NT2/D1 (cell line): ENCODE results near the gene METTL9.
A peak's percentile ranks its signal among the peaks of the same experiment; 100 is the strongest.
"Not testable (repeated sequence)": the region's sequence is repeated elsewhere in the genome, so short reads cannot be mapped to it uniquely, and the experiment has no call there.

Experiments used
- DNase-seq: peaks from one replicate; pipeline ENCODE4 v3.0.0-alpha.2; 2011; ENCODE audit warnings: low read depth, low spot score
- H3K27me3 ChIP-seq: 2 replicates; pipeline ENCODE4 v1.6.0; 2011; ENCODE audit warnings: mild to moderate bottlenecking; ENCODE audit not compliant: insufficient read length, insufficient read depth
- H3K36me3 ChIP-seq: 2 replicates; pipeline ENCODE4 v1.6.1; 2011; ENCODE audit warnings: mild to moderate bottlenecking, low read length, mixed read lengths; ENCODE audit not compliant: insufficient read depth, insufficient read length
- H3K4me1 ChIP-seq: 2 replicates; pipeline ENCODE4 v1.5.1; 2011; ENCODE audit not compliant: insufficient read depth, insufficient read length
- H3K4me3 ChIP-seq: 2 replicates; pipeline ENCODE4 v1.5.1; 2011; ENCODE audit warnings: low read depth; ENCODE audit not compliant: insufficient read length
- H3K9ac ChIP-seq: 2 replicates; pipeline ENCODE4 v1.6.0; 2011; ENCODE audit warnings: low read depth; ENCODE audit not compliant: insufficient read length
- H3K9me3 ChIP-seq: 2 replicates; pipeline ENCODE4 v1.5.1; 2011; ENCODE audit warnings: mild to moderate bottlenecking, low read length; ENCODE audit not compliant: insufficient read depth
- SUZ12 ChIP-seq: IDR thresholded peaks from 2 replicates; pipeline ENCODE4 v1.6.1; 2011; ENCODE audit not compliant: insufficient read length, insufficient read depth; ENCODE audit errors: extremely low read depth
- YY1 ChIP-seq: IDR thresholded peaks from 2 replicates; pipeline ENCODE4 v1.6.1; 2011; ENCODE audit not compliant: insufficient read length, insufficient read depth
- ZNF274 ChIP-seq: IDR thresholded peaks from 2 replicates; pipeline ENCODE4 v1.6.1; 2011; ENCODE audit warnings: mild to moderate bottlenecking, low read depth, low read length

Gene METTL9

GRCh38 chr16:21599122-21600030 is at the start of gene METTL9:
Gene METTL9 (plus strand): TSS chr16:21599577. CDS start chr16:21599734, 157 bp downstream.
- Histone ChIP-seq H3K9ac (peak within 1 kb of the TSS; percentile 98), H3K4me1 (no peaks in the 10 kb centered on the region), H3K4me3 (peak within 1 kb of the TSS; percentile 96), H3K9me3 (no peaks in the 10 kb centered on the region), H3K36me3 (no peaks in the 10 kb centered on the region), H3K27me3 (peaks cover 4% of the 10 kb centered on the region)
- DNase-seq: peak; percentile 97
- TF ChIP-seq YY1: peak; percentile 46
- TF ChIP-seq ZNF274: no peak

- peaks cover 20% of the 10 kb centered on the region for H3K27me3 ChIP-seq
- H3K4me3 ChIP-seq, DNase-seq, H3K4me1 ChIP-seq, H3K9me3 ChIP-seq, H3K9ac ChIP-seq, H3K36me3 ChIP-seq: not testable (repeated sequence)
Observed at GRCh38 chr16:21549975-21550374, 49.4 kb upstream of the METTL9 start.

GRCh38 chr16:21550435-21550834 is 48.9 kb upstream of the METTL9 start:
- not testable (repeated sequence) for H3K4me3 ChIP-seq, H3K9me3 ChIP-seq, H3K9ac ChIP-seq, DNase-seq, H3K36me3 ChIP-seq, H3K4me1 ChIP-seq
- H3K27me3 ChIP-seq: peaks cover 25% of the 10 kb centered on the region

GRCh38 chr16:21551076-21551475 is 48.3 kb upstream of the METTL9 start:
- not testable (repeated sequence) for H3K9ac ChIP-seq, H3K9me3 ChIP-seq, DNase-seq, H3K4me3 ChIP-seq, H3K4me1 ChIP-seq, H3K36me3 ChIP-seq
- H3K27me3 ChIP-seq: peaks cover 28% of the 10 kb centered on the region

DNA sequence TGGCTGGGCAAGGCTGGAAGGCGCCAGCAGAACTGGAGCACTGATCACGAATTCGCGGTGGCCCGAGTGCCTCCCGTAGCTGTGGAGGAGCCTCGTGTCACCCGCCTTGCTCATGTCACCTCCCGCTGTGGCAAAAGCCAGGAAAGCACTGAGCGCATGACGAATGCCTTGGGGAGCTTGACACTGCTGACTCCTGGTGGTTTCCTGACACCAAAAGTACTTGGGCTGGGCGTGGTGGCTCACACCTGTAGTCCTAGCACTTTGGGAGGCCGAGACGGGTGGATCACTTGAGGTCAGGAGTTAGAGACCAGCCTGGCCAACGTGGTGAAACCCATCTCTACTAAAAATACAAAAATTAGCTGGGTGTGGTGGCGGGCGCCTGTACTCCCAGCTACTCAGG is 47.8 kb upstream of the METTL9 start:
- not testable (repeated sequence) for H3K9ac ChIP-seq, H3K36me3 ChIP-seq, H3K9me3 ChIP-seq, H3K4me1 ChIP-seq, H3K4me3 ChIP-seq, DNase-seq
- H3K27me3 ChIP-seq: peaks cover 28% of the 10 kb centered on the region

DNA sequence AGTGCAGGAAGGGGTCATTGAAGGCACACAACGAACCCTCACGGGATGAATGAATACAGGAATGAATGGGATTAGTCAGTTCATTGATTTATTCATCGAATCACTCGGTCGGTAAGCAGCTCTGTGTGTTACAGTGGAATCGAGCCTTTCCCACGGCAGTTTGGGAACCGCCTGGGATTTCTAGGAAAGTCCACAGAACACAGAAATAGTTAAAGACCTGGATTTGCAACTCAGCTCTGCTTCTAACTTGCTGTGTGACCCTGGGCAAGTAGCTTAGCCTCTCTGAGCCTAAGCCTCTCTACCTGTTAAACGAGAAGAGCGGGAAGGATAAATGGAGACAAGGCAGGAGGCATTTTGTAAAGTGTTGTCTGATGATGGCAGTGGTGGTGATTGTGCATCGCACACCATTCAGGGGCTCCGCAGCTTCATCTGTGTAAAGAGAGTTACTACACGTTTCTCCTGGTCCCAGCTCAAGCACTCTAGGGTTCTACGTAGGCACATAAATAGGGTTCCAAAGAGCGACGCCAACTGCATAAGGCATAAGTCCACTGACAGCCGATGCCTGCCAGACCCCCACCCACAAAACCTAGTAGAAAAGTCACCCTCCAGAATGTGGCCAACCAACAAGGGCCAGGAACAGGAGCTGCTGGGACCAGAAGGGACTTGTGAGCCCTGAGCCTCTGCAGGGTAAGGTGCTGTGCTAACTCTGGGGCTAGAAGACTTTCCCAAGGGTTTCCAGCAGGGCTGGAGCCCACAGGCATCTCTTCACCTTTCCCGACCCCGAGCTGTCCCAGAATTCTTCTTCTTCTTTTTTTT is 45.7 kb upstream of the METTL9 start:
- peaks cover 28% of the 10 kb centered on the region for H3K27me3 ChIP-seq
- H3K4me3 ChIP-seq, H3K4me1 ChIP-seq, H3K9me3 ChIP-seq, H3K9ac ChIP-seq, DNase-seq, H3K36me3 ChIP-seq: not testable (repeated sequence)

DNA sequence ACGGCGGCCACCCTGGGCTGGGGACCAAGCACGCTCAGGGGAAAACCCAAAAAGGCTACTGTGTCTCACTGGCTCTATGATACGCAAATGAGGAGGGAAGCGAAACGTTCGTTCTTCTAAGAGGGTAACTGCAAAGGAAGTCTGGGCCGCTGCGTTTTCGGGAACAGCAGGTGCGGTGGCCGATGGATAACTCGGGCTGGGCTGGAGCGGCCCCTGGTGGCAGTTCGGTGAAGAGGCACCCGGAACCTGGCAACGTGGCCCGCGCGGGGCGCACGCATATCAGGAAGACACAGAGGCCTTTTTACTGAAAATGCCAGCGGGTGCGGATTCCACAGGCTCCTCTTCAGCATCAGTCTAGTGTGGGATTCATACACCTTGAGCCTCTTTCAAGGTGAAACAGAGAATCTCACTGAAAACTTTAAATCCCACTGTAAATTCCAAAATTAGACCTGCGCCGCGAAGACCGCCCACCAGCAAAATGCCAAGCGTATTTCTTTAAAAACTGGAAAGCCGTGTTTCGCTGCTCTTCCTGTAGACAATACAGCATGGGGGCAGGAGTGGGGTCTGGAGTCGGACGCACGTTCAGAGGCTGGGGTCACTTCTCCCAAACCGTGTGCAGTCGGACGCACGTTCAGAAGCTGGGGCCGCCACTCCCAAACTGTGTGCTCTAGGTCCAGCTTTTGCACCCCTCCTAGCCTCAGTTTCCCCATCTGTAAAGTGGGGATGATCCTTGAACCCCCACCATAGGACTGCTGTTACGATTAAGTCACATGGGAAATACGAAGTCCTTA is 44.4 kb upstream of the METTL9 start:
- peak; percentile 82 for DNase-seq
- Histone ChIP-seq H3K9ac (peak overlapping the region; percentile 37), H3K36me3 (no peaks in the 10 kb centered on the region), H3K4me1 (peaks cover 4% of the 10 kb centered on the region), H3K27me3 (peaks cover 28% of the 10 kb centered on the region), H3K4me3 (no peak overlapping the region), H3K9me3 (no peaks in the 10 kb centered on the region)
- no peak for TF ChIP-seq YY1
- peak; percentile 64 for TF ChIP-seq SUZ12

- H3K9ac ChIP-seq, H3K9me3 ChIP-seq, H3K4me3 ChIP-seq, H3K36me3 ChIP-seq, H3K4me1 ChIP-seq, DNase-seq: not testable (repeated sequence)
- peaks cover 28% of the 10 kb centered on the region for H3K27me3 ChIP-seq
Observed at GRCh38 chr16:21555621-21556020, 43.8 kb upstream of the METTL9 start.

GRCh38 chr16:21556026-21556595 is 43.3 kb upstream of the METTL9 start:
- not testable (repeated sequence) for DNase-seq, H3K4me3 ChIP-seq, H3K4me1 ChIP-seq

DNA sequence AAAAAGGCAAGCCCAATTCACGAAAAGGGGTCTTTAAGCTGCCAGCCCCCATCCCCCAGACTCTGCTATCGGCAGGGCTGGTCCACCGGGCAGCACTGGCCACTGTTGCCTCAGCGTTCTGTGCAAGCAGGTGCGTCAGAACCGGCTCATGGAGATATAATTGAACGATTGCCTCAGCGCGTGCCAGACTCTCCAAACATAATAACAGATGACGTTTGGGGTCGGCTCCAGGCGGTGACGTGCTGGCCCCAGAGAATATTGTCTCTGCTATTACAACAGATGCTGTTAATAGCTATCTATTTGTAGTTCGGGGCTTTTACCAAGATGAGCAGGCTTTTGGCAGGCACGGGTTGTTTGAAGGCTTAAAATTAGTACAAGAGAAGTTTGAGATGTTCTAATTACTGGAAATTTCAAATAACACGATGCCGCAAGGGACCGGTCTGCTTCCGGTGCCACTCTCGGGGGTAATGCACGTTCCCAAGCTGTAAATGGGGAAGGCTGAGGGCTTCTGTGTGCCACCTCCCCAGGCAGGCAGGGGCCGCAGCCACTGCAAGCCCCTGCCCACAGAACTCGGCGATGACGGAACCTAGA is 42.6 kb upstream of the METTL9 start:
- H3K4me3 ChIP-seq, DNase-seq, H3K9me3 ChIP-seq, H3K9ac ChIP-seq, H3K4me1 ChIP-seq, H3K36me3 ChIP-seq: not testable (repeated sequence)
- peaks cover 28% of the 10 kb centered on the region for H3K27me3 ChIP-seq

More at GRCh38 chr16:21556026-21556595, 43.3 kb upstream of the METTL9 start:
- not testable (repeated sequence) for H3K9me3 ChIP-seq, H3K36me3 ChIP-seq, H3K9ac ChIP-seq
- H3K27me3 ChIP-seq: peaks cover 28% of the 10 kb centered on the region
